HG02610 (cell line): ENCODE measurements around the gene SLC38A7.
"Not testable (repeated sequence)": the region's sequence is repeated elsewhere in the genome, so short reads cannot be mapped to it uniquely, and the experiment has no call there.

Experiments used
- ATAC-seq: cut with Tn5 transposase; IDR thresholded peaks from one replicate; pipeline ENCODE4 v1.9.1; 2021; ENCODE audit warnings: mild to moderate bottlenecking, moderate library complexity; ENCODE audit not compliant: unreplicated experiment

The SLC38A7 gene

DNA sequence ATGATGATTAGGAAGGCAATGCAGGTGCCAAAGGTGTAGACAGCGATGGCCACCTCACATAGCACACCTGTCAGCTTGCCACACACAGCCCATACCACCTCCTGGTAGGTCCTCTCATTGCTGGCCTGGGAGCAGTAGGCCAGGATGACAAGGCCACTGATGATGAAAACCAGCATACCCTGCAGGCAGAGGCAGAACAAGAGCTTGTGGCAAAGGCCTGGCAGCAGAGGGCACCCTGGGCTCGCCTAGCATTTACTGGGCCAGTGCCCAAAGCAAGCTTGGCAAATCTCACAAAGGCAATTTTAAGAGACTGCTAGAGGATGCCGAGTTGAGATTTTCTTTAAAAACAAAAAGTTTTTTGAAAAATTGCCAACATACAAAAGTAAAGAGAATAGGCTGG, 5.9 kb downstream of the SLC38A7 start:
- ATAC-seq = no peak

DNA sequence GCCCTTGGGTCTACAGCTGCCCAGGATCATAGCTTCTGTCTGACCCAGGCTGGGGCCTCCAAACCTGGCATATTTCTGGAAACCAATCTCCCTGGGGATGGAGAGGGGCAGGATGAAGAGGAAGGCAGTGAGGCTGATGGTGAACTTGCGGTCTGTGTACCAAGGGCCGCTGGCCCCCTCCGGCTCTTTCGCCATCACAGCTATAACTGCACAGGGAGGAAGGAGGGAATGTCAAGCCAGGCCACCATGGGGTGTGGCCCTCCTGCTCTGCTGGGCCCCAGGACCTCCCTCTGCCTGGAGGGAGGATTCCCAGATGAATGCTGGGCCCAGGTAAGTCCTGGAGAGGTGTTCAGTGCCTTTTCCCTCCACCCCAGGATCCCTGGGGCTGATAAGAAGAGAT, 6.3 kb downstream of the SLC38A7 start:
- no peak for ATAC-seq

DNA sequence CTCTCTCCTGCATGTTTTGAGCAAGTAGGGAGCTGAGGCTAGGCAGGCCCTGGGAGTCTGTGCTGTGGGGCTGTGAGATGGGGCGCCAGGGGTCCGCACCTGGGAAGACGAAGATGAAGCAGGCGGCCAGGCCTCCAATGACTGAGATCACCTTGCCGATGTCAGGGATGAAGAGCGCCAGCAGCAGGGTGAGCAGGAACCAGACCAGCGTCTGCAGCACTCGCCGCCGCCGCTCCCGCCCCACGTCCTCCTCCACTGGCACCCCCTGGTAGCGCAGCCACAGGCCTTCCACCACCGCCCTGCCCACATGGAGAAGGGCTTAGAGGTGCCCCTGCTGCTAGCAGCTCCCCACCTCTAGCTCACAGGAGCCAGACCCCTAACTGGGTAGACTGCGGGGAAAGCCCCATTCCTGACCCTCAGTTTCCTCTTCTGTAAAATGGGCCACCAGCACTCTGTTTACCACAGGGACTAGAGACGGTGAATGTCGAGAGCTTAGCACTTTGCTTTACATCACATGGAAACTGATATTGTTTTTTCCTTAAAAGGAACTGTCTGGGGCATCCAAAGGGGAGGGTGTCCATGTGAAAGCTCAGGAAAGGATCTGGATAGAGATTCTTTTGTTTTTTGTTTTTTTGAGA, 13.5 kb downstream of the SLC38A7 start:
- no peak for ATAC-seq

DNA sequence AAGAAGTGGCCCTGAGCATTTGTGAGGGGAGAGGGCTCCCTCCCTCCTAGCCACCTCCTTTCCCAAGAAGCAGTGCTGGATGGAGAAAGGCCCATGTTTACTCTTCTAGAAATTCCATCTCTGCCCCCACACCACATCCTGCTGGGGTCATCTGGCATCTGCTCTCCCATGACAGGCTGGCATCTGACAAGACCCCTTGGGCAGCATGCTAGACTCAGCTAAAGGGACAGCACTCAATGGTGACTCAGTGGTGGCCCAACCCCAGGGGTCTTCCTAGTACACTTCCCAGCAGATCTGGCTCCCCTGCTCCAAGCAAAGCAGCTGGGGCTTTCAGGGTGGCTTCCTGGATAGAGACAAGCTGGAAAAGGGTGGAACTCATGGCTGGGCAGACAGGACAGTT, 14.4 kb downstream of the SLC38A7 start:
- no peak for ATAC-seq

DNA sequence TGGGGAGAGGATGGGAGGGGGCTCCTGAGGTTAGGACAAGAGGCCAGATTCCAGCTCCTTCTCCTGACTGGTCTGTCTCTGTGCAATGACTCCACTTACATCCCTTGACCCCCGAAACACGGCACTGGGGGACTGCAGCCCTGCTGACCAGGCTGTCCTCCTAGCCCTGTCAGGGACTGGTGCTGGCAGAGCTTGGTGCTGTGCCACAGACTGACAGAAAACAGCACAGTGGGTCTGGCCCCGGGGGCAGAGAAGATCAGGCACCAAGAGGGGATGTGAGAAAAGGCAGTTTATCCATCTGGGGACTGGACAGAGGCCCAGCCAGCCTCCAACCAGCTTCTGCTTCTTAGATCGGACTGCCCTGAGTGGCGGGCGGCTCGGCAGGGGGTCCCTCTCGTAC, 19.4 kb downstream of the SLC38A7 start:
- no peak for ATAC-seq

DNA sequence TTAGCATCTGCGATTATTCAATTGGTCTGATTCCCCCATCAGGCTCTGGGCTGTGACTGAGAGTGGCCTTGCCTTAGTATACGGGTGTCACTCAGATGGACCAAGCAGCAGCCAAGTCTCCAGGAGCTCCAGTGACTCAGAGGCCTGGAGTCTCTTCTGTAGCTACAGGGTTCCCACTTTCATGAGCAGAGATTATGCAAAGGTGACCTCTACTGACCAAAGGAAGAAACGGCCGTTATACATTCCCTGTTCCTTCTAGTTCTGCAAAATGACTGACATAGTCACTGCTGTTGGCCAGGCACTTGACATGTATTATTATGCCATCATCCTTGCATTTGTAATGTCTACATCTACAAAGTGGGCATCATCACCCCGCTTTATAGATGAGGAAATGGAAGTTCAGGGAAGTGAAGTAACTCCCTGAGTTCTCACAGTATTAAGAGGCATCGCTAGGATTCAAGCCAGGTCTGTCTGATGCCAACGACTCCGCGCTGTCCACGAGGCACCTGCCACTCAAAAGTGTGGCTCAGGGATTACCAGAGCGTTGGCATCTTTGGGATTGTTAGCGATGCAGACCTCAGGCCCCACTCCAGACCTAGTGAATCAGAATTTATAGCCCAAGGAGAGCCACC, 23.3 kb downstream of the SLC38A7 start:
- peak; percentile 83 for ATAC-seq

DNA sequence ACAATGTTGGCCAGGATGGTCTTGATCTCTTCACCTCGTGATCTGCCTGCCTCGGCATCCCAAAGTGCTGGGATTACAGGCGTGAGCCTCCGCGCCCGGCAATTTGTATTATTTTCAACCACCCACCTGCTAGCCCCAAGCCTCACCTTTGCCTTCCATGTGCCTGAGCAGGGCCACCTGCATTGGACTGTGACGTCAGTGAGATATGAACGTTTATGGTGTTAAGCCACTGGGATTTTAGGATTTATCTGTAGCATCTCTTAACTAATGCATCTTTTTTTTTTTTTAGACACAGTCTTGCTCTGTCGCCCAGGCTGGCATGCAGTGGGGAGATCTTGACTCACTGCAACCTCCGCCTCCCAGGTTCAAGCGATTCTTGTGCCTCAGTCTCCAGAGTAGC, 24.7 kb downstream of the SLC38A7 start:
- ATAC-seq = not testable (repeated sequence)

DNA sequence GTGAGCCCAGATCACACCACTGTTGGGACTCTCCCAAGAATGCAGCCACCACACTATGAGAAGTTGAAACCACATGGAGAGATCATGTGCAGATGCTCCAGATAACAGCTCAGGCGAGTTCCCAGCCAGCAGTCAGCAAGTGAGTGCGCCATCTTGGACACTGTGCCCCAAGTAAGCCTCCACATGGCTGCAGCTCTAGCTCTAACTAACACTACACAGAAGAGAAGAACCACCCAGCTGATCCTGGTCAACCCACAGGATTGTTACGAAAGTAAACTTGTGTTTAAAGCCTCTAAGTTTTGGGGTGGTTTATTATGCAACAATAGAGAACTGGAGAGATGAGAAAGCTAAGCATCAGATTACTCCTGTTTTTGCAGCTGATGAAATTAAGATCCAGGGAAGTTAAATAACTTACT, 25.8 kb downstream of the SLC38A7 start:
- ATAC-seq = no peak

DNA sequence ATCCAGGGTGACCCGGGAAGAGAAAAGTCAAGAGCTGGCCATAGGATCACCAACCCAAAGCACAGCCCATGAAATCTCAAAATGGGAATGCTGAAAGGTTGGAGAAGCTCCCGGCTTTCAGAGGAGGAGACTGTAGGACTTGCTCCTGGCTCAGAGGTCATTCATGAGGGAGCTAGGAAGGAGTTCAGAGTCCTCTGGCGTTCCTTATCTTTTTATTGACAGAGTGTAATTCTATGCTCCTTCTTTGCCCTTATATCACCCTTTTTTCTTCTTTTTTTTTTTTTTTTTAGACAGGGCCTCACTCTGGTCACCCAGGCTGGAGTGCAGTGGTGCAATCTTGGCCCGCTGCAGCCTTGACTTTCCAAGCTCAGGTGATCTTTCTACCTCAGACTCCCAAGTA, 27.7 kb downstream of the SLC38A7 start:
- no peak for ATAC-seq

DNA sequence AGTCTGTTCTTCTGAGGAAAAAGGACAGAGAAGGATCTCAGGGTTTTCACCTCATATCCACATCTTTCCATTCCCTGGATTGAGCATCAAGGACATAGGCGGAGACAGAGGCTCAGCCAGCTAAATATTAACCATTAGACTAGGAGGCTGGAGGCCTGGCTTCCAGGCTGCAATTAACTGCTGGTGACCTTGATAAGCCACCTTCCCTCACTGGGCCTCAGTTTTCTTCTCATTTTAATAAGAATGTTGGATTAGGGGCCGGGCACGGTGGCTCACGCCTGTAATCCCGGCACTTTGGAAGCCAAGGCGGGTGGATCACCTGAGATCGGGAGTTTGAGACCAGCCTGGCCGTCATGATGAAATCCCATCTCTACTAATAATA, 29.4 kb downstream of the SLC38A7 start:
- no peak for ATAC-seq

DNA sequence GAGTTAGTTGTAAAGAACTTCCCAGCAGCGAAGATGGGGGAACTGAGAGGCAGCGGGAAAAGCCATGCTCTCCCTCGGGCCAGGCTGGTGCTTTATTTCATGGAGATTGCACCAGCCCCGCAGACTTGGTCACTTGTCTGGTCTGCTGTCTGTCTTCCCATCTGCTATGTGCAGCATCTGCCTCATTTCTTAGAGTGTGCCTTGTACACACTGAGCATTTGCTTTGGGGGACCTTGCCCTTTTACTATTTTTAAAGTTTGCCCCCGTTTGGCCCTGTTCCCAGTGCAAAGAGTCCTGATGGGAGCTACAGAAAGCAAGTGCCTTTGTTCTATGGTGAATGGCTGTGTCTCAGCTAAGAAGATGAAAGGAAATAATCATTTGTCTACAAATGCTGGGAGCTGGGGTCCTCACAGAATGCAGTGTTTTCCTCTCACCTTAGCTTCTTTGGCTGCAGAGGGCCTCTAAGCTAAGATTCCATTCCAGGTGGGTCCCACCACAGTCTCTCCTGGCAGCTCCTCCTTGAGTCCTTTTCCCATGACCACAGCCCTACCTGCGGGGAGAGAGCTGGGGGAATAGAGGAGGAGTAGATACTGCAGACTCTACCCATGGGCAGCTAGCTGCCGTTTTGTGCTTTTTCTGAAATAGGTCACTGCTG, 29.9 kb downstream of the SLC38A7 start:
- ATAC-seq = no peak

DNA sequence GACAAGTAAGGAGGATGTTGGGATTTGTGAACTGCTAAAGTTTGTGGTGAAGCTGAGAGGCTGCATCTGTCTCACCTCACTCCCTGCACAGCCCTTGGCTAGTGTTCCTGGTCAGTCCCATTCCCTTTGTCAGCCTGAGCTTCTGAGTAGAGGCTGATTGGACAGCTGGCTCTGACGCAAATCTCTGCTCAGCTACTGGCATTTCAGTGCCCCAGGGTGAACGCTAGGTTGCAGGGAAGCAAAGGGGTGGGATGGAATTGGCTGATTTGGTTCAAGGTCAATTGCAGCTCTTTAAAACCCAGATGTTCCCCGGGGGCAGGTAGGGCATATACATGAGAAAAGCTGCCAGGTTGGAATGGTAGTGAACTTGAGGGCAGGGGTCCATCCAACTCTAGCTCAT, 31.8 kb downstream of the SLC38A7 start:
- no peak for ATAC-seq

DNA sequence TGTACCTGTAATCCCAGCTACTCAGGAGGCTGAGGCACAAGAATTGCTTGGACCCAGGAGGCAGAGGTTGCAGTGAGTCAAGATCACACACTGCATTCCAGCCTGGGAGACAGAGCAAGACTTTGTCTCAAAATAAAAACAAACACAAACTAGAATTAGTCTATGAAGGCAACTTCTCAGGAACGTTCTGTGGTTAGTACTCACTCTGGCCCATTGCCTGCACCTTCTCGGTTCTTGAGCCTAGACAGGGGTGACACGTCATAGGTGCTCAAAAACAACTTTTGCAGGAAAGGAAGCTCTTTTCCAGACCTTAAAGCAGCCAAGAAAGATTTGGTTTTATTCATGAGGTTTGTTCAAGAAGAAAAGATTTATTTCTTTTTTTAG, 32.6 kb downstream of the SLC38A7 start:
- ATAC-seq = no peak

DNA sequence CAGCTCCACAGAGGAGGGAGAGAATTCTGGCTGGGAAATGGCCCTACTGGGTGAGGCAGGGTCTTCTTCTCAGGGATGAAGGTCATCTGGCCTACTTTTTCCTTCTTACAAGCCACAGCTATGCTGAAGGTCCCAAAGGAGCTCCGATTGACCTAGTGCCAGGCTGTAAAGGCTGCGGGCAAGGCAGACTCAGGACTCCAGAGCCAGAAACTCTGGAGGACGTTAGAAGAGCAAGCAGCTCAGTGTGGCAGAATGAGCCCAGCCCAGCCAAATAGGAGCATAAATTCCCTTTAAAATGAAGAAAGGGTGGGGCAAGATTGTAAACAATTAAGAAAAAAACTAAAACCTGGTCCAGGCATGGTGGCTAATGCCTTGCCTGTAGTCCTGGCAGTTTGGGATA, 34.9 kb downstream of the SLC38A7 start:
- ATAC-seq = no peak

DNA sequence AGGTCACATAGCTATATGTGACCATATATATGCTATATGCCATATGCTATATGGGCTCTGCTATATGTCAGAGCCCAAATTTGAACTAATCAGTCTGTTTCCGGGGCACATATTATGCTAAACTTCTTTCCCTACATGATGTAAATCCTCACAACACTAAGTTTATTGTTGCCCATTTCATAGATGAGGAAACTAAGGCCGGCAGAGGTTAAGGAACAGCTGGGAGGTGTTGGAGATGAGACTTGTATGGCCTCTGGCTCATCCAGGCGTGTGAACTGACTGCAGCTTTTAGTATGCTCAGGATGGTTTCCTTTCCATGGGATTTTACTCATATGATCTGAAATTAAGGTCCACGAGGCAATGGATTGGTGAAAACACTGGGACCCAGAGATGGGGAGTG, 37.5 kb downstream of the SLC38A7 start:
- no peak for ATAC-seq

DNA sequence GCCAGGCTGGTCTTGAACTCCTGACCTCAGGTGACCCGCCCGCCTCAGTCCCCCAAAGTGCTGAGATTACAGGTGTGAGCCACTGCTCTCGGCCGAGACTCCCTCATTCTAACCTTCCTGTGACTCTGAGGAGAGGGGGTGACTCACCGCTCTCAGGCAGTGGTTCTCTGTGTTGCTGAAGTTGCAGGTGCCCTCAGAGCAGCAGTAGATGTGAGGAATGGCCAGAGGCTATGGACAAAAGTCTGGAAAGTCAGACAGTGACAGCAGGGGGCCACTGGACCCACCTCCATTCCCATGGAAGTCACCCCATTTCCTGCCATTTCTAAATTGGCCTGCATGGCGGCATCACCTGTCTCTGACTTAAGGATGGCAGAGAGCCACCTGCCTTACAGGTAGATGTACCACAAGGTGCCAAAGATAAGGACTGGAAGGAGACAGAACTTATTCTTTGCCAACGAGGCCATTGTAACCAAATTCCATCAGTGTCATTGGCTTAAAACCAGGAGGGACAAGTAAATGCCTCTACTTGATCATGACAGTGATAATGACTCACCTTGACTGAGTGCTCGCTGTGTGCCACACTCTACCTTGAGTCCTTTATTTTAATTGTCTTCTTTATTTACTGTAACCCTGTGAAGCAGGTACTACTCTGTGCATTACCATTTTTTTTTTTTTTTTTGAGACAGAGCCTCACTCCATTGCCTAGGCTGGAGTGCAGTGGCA, 39.6 kb downstream of the SLC38A7 start:
- no peak for ATAC-seq

DNA sequence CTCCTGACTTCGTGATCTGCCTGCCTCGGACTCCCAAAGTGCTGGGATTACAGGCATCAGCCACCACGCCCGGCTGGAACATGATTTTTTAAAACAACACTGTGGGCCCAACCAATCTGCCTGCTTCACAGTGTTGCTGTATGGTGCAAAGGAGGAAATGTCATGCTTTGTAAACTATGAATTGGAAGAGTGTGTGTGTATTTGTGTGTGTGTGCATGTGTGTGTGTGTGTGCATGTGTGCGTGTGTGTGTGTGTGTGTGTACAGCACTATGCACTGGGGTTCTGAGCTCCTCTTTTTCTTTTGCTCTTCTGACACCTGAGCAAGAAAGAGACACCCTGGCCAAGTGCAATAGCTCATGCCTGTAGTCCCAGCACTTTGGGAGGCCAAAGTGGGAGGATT, 40.5 kb downstream of the SLC38A7 start:
- ATAC-seq = no peak

DNA sequence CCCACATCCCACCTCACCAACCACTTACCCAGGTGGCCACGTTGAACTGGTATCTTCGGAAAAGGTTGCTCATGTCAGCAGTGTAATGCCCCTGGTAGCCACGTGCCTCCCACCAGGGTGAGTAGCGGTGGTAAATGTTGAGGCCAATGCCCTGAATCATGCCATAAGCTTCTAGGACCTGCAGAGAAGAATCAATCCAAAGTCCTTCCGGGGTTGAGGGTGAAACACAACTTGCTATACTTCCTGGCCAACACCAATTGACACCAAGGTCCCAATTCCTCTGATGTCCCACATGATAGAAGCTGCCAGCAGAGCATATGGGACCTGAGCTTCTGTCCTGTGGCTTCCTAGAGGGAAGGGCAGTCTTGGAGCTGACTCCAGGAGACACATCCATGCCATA, 43.6 kb downstream of the SLC38A7 start:
- no peak for ATAC-seq

DNA sequence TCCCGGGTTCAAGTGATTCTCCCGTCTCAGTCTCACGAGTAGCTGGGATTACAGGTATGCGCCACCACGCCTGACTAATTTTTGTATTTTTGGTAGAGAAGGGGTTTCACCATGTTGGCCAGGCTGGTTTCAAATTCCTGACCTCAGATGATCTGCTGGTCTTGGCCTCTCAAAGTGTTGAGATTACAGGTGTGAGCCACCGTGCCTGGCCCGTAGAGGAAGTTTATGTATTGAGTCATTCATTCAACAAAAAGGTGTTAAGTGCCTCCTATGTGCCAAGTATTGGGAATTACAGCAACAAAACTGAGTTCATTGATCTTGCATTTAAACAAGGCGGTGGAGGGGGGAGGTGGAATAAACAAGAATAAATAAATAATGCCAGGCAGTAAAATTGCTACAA, 44.7 kb downstream of the SLC38A7 start:
- ATAC-seq = no peak

DNA sequence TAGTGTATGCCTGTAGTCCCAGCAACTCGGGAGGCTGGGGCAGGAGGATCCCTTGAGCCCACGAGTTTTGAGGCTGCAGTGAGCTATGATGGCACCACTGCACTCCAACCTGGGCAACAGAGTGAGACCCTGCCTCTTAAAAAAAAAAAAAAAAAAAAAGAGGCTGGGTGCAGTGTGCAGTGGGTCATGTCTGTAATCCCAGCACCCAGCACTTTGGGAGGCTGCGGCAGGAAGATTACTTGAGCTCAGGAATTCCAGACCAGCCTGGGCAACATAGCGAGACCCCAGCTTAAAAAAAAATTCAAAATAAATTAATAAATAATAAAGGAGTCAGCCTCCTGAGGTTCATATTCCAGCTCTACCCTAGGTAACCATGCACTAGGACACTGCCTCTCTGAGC, 45.3 kb downstream of the SLC38A7 start:
- ATAC-seq = no peak

DNA sequence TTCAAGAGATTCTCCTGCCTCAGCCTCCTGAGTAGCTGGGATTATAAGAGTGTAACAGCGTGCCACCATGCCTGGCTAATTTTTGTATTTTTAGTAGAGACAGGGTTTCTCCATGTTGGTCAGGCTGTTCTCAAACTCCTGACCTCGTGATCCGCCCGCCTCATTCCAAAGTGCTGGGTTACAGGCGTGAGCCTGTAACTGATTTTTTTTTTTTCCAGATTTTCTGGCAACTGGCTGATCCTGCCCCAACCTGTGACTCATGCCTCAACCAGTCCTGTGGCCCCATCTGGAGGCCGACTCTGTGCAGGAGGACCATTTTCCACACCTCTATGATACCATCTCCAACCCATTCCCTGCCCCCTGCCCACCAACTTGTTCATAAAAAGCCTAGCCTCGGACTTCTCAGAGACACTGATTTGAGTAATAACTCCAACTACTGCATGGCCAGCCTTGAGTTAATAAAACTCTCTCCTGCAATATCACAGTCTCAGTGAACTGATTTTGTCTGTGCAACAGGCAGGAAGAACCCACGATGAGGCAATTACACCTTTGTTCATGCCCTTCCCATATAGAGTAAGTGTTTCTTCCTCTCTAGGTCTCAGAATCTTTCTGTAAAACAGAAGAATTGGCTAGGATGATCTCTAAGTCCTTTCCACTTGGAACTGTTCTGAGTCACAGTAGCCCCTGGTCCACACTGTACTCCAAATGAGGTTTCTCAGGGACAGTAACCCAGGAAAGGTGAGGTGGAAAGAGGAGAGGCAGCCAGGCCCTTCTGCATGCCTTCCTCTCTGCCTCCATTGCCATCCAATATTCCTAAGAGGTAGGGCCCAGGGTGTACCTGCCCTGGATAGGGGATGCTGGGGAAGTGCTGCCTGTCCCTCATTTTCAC, 46.2 kb downstream of the SLC38A7 start:
- ATAC-seq = no peak
